ENCODE measurements around the gene HPSE2.
"Not testable (repeated sequence)": the region's sequence is repeated elsewhere in the genome, so short reads cannot be mapped to it uniquely, and the experiment has no call there.

HPSE2 gene

DNA sequence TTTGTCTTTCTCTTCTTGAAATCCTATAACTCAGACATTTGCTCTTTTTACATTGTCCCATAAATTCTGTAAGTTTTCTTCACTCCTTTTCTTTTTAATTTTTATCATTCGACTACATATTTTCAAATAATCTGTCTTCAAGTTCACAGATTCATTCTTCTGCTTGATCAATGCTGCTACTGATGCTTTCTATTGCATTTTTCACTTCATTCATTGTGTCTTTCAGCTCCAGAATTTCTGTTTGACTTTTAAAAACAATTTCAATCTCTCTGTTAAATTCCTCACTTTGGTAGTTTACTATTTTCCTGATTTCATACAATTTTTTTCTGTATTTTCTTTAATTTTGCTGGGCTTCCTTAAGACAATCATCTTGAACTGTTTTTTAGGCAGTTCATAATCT, 230.4 kb downstream of the HPSE2 start:
- DNase-seq (ENCODE audit: extremely low read depth, low read depth) = no peak
- no peak for TF ChIP-seq CTCF (IDR thresholded peaks at IDR 0.05; ENCODE audit: low read depth, low read length)

- no peak for TF ChIP-seq CTCF (IDR thresholded peaks at IDR 0.05; ENCODE audit: low read depth, low read length)
- DNase-seq (ENCODE audit: extremely low read depth, low read depth) = no peak
Observed at GRCh38 chr10:99004738-99005137, 230.9 kb downstream of the HPSE2 start.

GRCh38 chr10:99002392-99002791, 233.3 kb downstream of the HPSE2 start:
- no peak for TF ChIP-seq CTCF (IDR thresholded peaks at IDR 0.05; ENCODE audit: low read depth, low read length)
- no peak for DNase-seq (ENCODE audit: extremely low read depth, low read depth)

DNA sequence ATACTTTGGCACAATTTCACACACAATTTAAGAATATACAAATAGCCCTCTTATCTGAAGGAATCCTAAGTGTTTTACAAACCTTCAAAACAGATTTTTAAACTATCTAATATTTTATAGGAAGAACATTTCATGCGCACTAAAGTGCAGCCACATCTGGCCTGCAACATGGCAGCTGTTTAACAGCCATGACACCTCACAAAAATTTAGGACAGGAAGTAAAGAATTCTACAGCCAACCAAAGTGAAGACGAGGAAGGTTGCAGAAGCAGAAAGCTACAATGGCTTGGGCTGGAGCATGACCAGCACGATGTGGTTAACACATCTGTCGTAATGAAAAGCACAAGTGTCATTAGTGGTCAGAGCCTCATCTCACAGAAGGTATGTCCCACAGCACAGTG, 238.1 kb downstream of the HPSE2 start:
- TF ChIP-seq CTCF (IDR thresholded peaks at IDR 0.05; ENCODE audit: low read depth, low read length) = no peak

GRCh38 chr10:98994030-98994429, 241.6 kb downstream of the HPSE2 start:
- no peak for DNase-seq (ENCODE audit: extremely low read depth, low read depth)
- TF ChIP-seq CTCF (IDR thresholded peaks at IDR 0.05; ENCODE audit: low read depth, low read length) = no peak

More for the DNA sequence above, 238.1 kb downstream of the HPSE2 start:
- no peak for DNase-seq (ENCODE audit: extremely low read depth, low read depth)

GRCh38 chr10:98983751-98984150, 251.9 kb downstream of the HPSE2 start:
- DNase-seq (ENCODE audit: extremely low read depth, low read depth) = not testable (repeated sequence)

GRCh38 chr10:98980353-98980752, 255.3 kb downstream of the HPSE2 start:
- TF ChIP-seq CTCF (IDR thresholded peaks at IDR 0.05; ENCODE audit: low read depth, low read length) = no peak
- no peak for DNase-seq (ENCODE audit: extremely low read depth, low read depth)

DNA sequence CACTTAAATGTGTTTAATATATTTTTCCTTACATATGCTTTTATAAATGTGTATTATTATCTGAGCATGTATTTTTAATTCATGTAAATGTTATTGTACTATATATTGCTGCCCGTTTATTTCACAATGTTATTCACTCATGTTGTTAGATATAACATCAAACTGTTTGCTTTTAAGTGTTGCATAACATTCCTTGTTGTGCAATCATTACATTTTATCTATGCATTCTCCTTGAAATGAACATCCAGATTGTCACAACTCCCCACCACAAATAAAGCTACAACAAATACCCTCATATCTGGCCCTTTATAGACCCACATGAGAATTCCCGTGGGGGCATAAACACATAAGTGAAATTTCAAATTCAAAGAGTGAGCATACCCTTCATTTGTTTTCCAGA, 264.2 kb downstream of the HPSE2 start:
- DNase-seq (ENCODE audit: extremely low read depth, low read depth) = no peak
- no peak for TF ChIP-seq CTCF (IDR thresholded peaks at IDR 0.05; ENCODE audit: low read depth, low read length)
